ENCODE data around the gene SWT1.
"Not testable (repeated sequence)": the region's sequence is repeated elsewhere in the genome, so short reads cannot be mapped to it uniquely, and the experiment has no call there.

The SWT1 gene

GRCh38 chr1:185251928-185252327 lies 95.0 kb downstream of the SWT1 start:
- H3K4me1 ChIP-seq (ENCODE audit: control insufficient read depth in 1 of 2, insufficient read depth in 2 of 2, low read length in 2 of 2); H3K27me3 ChIP-seq (ENCODE audit: low read depth, low read length); H3K36me3 ChIP-seq (ENCODE audit: control insufficient read depth in 1 of 2, insufficient read depth in 2 of 2, low read length in 2 of 2); H3K9me3 ChIP-seq (ENCODE audit: control insufficient read depth in 1 of 2, low read length in 2 of 2); H3K27ac ChIP-seq (ENCODE audit: low read length); H3K4me3 ChIP-seq (ENCODE audit: low read depth in 1 of 2, low read length in 2 of 2): not testable (repeated sequence)

GRCh38 chr1:185252404-185252803 lies 95.4 kb downstream of the SWT1 start:
- not testable (repeated sequence) for H3K27ac ChIP-seq (ENCODE audit: low read length); H3K9me3 ChIP-seq (ENCODE audit: control insufficient read depth in 1 of 2, low read length in 2 of 2); H3K4me3 ChIP-seq (ENCODE audit: low read depth in 1 of 2, low read length in 2 of 2)

GRCh38 chr1:185255595-185255994 lies 98.6 kb downstream of the SWT1 start:
- not testable (repeated sequence) for H3K27ac ChIP-seq (ENCODE audit: low read length); H3K27me3 ChIP-seq (ENCODE audit: low read depth, low read length); H3K36me3 ChIP-seq (ENCODE audit: control insufficient read depth in 1 of 2, insufficient read depth in 2 of 2, low read length in 2 of 2); H3K4me1 ChIP-seq (ENCODE audit: control insufficient read depth in 1 of 2, insufficient read depth in 2 of 2, low read length in 2 of 2); H3K4me3 ChIP-seq (ENCODE audit: low read depth in 1 of 2, low read length in 2 of 2); H3K9me3 ChIP-seq (ENCODE audit: control insufficient read depth in 1 of 2, low read length in 2 of 2)

More at GRCh38 chr1:185252404-185252803, 95.4 kb downstream of the SWT1 start:
- not testable (repeated sequence) for H3K4me1 ChIP-seq (ENCODE audit: control insufficient read depth in 1 of 2, insufficient read depth in 2 of 2, low read length in 2 of 2); H3K27me3 ChIP-seq (ENCODE audit: low read depth, low read length); H3K36me3 ChIP-seq (ENCODE audit: control insufficient read depth in 1 of 2, insufficient read depth in 2 of 2, low read length in 2 of 2)

GRCh38 chr1:185257116-185257949 lies 100.4 kb downstream of the SWT1 start:
- not testable (repeated sequence) for H3K27ac ChIP-seq (ENCODE audit: low read length); H3K4me3 ChIP-seq (ENCODE audit: low read depth in 1 of 2, low read length in 2 of 2); H3K4me1 ChIP-seq (ENCODE audit: control insufficient read depth in 1 of 2, insufficient read depth in 2 of 2, low read length in 2 of 2); H3K36me3 ChIP-seq (ENCODE audit: control insufficient read depth in 1 of 2, insufficient read depth in 2 of 2, low read length in 2 of 2); H3K27me3 ChIP-seq (ENCODE audit: low read depth, low read length); H3K9me3 ChIP-seq (ENCODE audit: control insufficient read depth in 1 of 2, low read length in 2 of 2)

- H3K27ac ChIP-seq (ENCODE audit: low read length), result no peak overlapping the region
- H3K4me1 ChIP-seq (ENCODE audit: control insufficient read depth in 1 of 2, insufficient read depth in 2 of 2, low read length in 2 of 2), result no peaks in the 10 kb centered on the region
Measured at GRCh38 chr1:185257950-185258208, 100.9 kb downstream of the SWT1 start.

GRCh38 chr1:185258676-185259075 lies 101.7 kb downstream of the SWT1 start:
- no peaks in the 10 kb centered on the region for H3K9me3 ChIP-seq (ENCODE audit: control insufficient read depth in 1 of 2, low read length in 2 of 2)
- no peaks in the 10 kb centered on the region for H3K4me1 ChIP-seq (ENCODE audit: control insufficient read depth in 1 of 2, insufficient read depth in 2 of 2, low read length in 2 of 2)
- no peaks in the 10 kb centered on the region for H3K36me3 ChIP-seq (ENCODE audit: control insufficient read depth in 1 of 2, insufficient read depth in 2 of 2, low read length in 2 of 2)
- H3K4me3 ChIP-seq (ENCODE audit: low read depth in 1 of 2, low read length in 2 of 2), result no peak overlapping the region
- no peaks in the 10 kb centered on the region for H3K27me3 ChIP-seq (ENCODE audit: low read depth, low read length)
- H3K27ac ChIP-seq (ENCODE audit: low read length), result no peak overlapping the region

More at GRCh38 chr1:185257950-185258208, 100.9 kb downstream of the SWT1 start:
- H3K36me3 ChIP-seq (ENCODE audit: control insufficient read depth in 1 of 2, insufficient read depth in 2 of 2, low read length in 2 of 2), result no peaks in the 10 kb centered on the region
- H3K4me3 ChIP-seq (ENCODE audit: low read depth in 1 of 2, low read length in 2 of 2), result no peak overlapping the region
- H3K9me3 ChIP-seq (ENCODE audit: control insufficient read depth in 1 of 2, low read length in 2 of 2), result no peaks in the 10 kb centered on the region
- no peaks in the 10 kb centered on the region for H3K27me3 ChIP-seq (ENCODE audit: low read depth, low read length)

- no peak overlapping the region for H3K27ac ChIP-seq (ENCODE audit: low read length)
- H3K4me1 ChIP-seq (ENCODE audit: control insufficient read depth in 1 of 2, insufficient read depth in 2 of 2, low read length in 2 of 2), result no peaks in the 10 kb centered on the region
- no peaks in the 10 kb centered on the region for H3K27me3 ChIP-seq (ENCODE audit: low read depth, low read length)
- H3K9me3 ChIP-seq (ENCODE audit: control insufficient read depth in 1 of 2, low read length in 2 of 2), result no peaks in the 10 kb centered on the region
- H3K4me3 ChIP-seq (ENCODE audit: low read depth in 1 of 2, low read length in 2 of 2), result no peak overlapping the region
- no peaks in the 10 kb centered on the region for H3K36me3 ChIP-seq (ENCODE audit: control insufficient read depth in 1 of 2, insufficient read depth in 2 of 2, low read length in 2 of 2)
Measured at GRCh38 chr1:185260611-185261010, 103.6 kb downstream of the SWT1 start.

GRCh38 chr1:185262151-185262550 lies 105.2 kb downstream of the SWT1 start:
- no peak overlapping the region for H3K27ac ChIP-seq (ENCODE audit: low read length)
- H3K4me3 ChIP-seq (ENCODE audit: low read depth in 1 of 2, low read length in 2 of 2), result no peak overlapping the region
- no peaks in the 10 kb centered on the region for H3K9me3 ChIP-seq (ENCODE audit: control insufficient read depth in 1 of 2, low read length in 2 of 2)
- no peaks in the 10 kb centered on the region for H3K4me1 ChIP-seq (ENCODE audit: control insufficient read depth in 1 of 2, insufficient read depth in 2 of 2, low read length in 2 of 2)
- no peaks in the 10 kb centered on the region for H3K36me3 ChIP-seq (ENCODE audit: control insufficient read depth in 1 of 2, insufficient read depth in 2 of 2, low read length in 2 of 2)
- H3K27me3 ChIP-seq (ENCODE audit: low read depth, low read length), result no peaks in the 10 kb centered on the region

GRCh38 chr1:185263292-185263691 lies 106.3 kb downstream of the SWT1 start:
- Histone ChIP-seq H3K27me3 (ENCODE audit: low read depth, low read length) (no peaks in the 10 kb centered on the region), H3K4me1 (ENCODE audit: control insufficient read depth in 1 of 2, insufficient read depth in 2 of 2, low read length in 2 of 2) (no peaks in the 10 kb centered on the region), H3K27ac (ENCODE audit: low read length) (no peak overlapping the region), H3K4me3 (ENCODE audit: low read depth in 1 of 2, low read length in 2 of 2) (no peak overlapping the region), H3K9me3 (ENCODE audit: control insufficient read depth in 1 of 2, low read length in 2 of 2) (no peaks in the 10 kb centered on the region), H3K36me3 (ENCODE audit: control insufficient read depth in 1 of 2, insufficient read depth in 2 of 2, low read length in 2 of 2) (no peaks in the 10 kb centered on the region)

GRCh38 chr1:185263780-185264179 lies 106.8 kb downstream of the SWT1 start:
- Histone ChIP-seq H3K36me3 (ENCODE audit: control insufficient read depth in 1 of 2, insufficient read depth in 2 of 2, low read length in 2 of 2) (no peaks in the 10 kb centered on the region), H3K9me3 (ENCODE audit: control insufficient read depth in 1 of 2, low read length in 2 of 2) (no peaks in the 10 kb centered on the region), H3K4me1 (ENCODE audit: control insufficient read depth in 1 of 2, insufficient read depth in 2 of 2, low read length in 2 of 2) (no peaks in the 10 kb centered on the region), H3K4me3 (ENCODE audit: low read depth in 1 of 2, low read length in 2 of 2) (no peak overlapping the region), H3K27me3 (ENCODE audit: low read depth, low read length) (no peaks in the 10 kb centered on the region), H3K27ac (ENCODE audit: low read length) (no peak overlapping the region)

- H3K36me3 ChIP-seq (ENCODE audit: control insufficient read depth in 1 of 2, insufficient read depth in 2 of 2, low read length in 2 of 2), result no peaks in the 10 kb centered on the region
- H3K27me3 ChIP-seq (ENCODE audit: low read depth, low read length), result no peaks in the 10 kb centered on the region
- H3K4me3 ChIP-seq (ENCODE audit: low read depth in 1 of 2, low read length in 2 of 2), result no peak overlapping the region
- no peaks in the 10 kb centered on the region for H3K4me1 ChIP-seq (ENCODE audit: control insufficient read depth in 1 of 2, insufficient read depth in 2 of 2, low read length in 2 of 2)
- no peak overlapping the region for H3K27ac ChIP-seq (ENCODE audit: low read length)
- H3K9me3 ChIP-seq (ENCODE audit: control insufficient read depth in 1 of 2, low read length in 2 of 2), result no peaks in the 10 kb centered on the region
Measured at GRCh38 chr1:185265314-185265713, 108.3 kb downstream of the SWT1 start.

- no peaks in the 10 kb centered on the region for H3K9me3 ChIP-seq (ENCODE audit: control insufficient read depth in 1 of 2, low read length in 2 of 2)
- H3K4me3 ChIP-seq (ENCODE audit: low read depth in 1 of 2, low read length in 2 of 2), result no peak overlapping the region
- no peaks in the 10 kb centered on the region for H3K4me1 ChIP-seq (ENCODE audit: control insufficient read depth in 1 of 2, insufficient read depth in 2 of 2, low read length in 2 of 2)
- no peaks in the 10 kb centered on the region for H3K27me3 ChIP-seq (ENCODE audit: low read depth, low read length)
- H3K36me3 ChIP-seq (ENCODE audit: control insufficient read depth in 1 of 2, insufficient read depth in 2 of 2, low read length in 2 of 2), result no peaks in the 10 kb centered on the region
- H3K27ac ChIP-seq (ENCODE audit: low read length), result no peak overlapping the region
Measured at GRCh38 chr1:185267301-185267700, 110.3 kb downstream of the SWT1 start.

All from muscle layer of duodenum (tissue), 2 donors.